Stomach (tissue), 4 donors: ENCODE data around the gene CSGALNACT2.

ENCODE experiments used
- EP300 ChIP-seq: sonication (generic); formaldehyde crosslinking; IDR thresholded peaks from one replicate; pipeline ENCODE4 v1.6.1; 2017; ENCODE audit warnings: antibody characterized with exemption
- POLR2AphosphoS5 ChIP-seq, 3 donors: sonication (generic); formaldehyde crosslinking; IDR thresholded peaks; one replicate each; pipeline ENCODE4 v1.6.1; 2016; ENCODE audit warnings: antibody characterized with exemption in 3 of 3
- TF ChIP-seq, protein P1 (sequence below), 7 experiments: fragments of 450-650 bp in 4 of 7; fragments of 200-600 bp in 3 of 7; sonication (generic) in 3 of 7; IDR thresholded peaks; one replicate each; pipeline ENCODE4 v1.5.1; 2016 to 2019; ENCODE audit warnings: antibody characterized with exemption in 7 of 7, control low read depth in 2 of 7, mild to moderate bottlenecking in 1 of 7

DNA sequence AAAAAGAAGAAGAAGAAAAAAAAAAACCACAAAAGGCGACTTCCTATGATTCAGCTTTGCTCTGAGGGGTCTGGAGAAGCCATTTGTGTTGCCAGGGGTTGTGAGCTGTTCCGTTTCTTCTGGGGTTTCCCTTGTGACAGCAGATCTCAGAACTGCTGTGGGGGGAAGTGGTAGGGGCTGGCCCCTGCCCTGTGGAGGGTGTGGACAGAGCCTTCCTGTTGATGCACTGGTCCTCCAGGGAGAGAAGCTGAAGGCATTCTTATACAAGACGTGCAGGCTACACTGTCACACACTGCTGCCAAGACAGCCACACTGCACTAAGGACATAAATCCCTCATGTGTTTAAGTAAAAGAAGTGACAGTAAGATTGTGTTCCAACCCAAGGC lies 17.3 kb upstream of the CSGALNACT2 start:
- TF ChIP-seq POLR2AphosphoS5 (IDR thresholded peaks at IDR 0.05), result no peak
- TF ChIP-seq EP300, result no peak
- TF ChIP-seq, protein P1, sequence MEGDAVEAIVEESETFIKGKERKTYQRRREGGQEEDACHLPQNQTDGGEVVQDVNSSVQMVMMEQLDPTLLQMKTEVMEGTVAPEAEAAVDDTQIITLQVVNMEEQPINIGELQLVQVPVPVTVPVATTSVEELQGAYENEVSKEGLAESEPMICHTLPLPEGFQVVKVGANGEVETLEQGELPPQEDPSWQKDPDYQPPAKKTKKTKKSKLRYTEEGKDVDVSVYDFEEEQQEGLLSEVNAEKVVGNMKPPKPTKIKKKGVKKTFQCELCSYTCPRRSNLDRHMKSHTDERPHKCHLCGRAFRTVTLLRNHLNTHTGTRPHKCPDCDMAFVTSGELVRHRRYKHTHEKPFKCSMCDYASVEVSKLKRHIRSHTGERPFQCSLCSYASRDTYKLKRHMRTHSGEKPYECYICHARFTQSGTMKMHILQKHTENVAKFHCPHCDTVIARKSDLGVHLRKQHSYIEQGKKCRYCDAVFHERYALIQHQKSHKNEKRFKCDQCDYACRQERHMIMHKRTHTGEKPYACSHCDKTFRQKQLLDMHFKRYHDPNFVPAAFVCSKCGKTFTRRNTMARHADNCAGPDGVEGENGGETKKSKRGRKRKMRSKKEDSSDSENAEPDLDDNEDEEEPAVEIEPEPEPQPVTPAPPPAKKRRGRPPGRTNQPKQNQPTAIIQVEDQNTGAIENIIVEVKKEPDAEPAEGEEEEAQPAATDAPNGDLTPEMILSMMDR (IDR thresholded peaks at IDR 0.05), result no peak
